Natural killer cell treated with Interleukin-12 subunit alpha and Interleukin-12 subunit beta and Interleukin-15 and Interleukin-18, amount 100 ng/mL, for 72 hours (primary cell): ENCODE results near the gene C1orf87. TPM values are rescaled to one million over a fixed set of nuclear protein-coding genes. Genes with fewer than 3 reads are reported as not detected.
"Not testable (repeated sequence)": the region's sequence is repeated elsewhere in the genome, so short reads cannot be mapped to it uniquely, and the experiment has no call there.

ENCODE experiments used
- ATAC-seq, 2 donors: fragments of 150-1000 bp; cut with Tn5 transposase in 1 of 2; sonication (Bioruptor Pico), chemical (Tn5 transposase) in 1 of 2; 2 replicates each; pipeline ENCODE4 v1.10.0; 2021
- DNase-seq: peaks from one replicate; pipeline ENCODE4 v3.0.0; 2022; ENCODE audit warnings: low spot score
- H3K27ac Mint-ChIP-seq, 2 donors: 1 replicate in 1 of 2; 2 replicates in 1 of 2; pipeline ENCODE4 v1.8.0; 2022; ENCODE audit warnings: mixed read lengths in 2 of 2, mild to moderate bottlenecking in 1 of 2, moderate library complexity in 1 of 2
- H3K27me3 Mint-ChIP-seq, 2 donors: 1 replicate in 1 of 2; 2 replicates in 1 of 2; pipeline ENCODE4 v1.8.0; 2022; ENCODE audit warnings: mixed read lengths in 2 of 2
- H3K36me3 Mint-ChIP-seq: one replicate; pipeline ENCODE4 v1.8.0; 2022; ENCODE audit warnings: mixed read lengths
- H3K4me1 Mint-ChIP-seq, 2 donors: 1 replicate in 1 of 2; 2 replicates in 1 of 2; pipeline ENCODE4 v1.8.0; 2022; ENCODE audit warnings: low read depth in 2 of 2, mixed read lengths in 2 of 2, mild to moderate bottlenecking in 1 of 2
- H3K4me3 Mint-ChIP-seq: one replicate; pipeline ENCODE4 v1.8.0; 2022; ENCODE audit warnings: mixed read lengths
- H3K9me3 Mint-ChIP-seq: 2 replicates; pipeline ENCODE4 v1.8.0; 2022; ENCODE audit warnings: mixed read lengths
- total RNA-seq, 2 donors: library from RNA; stranded (reverse); gene quantifications; one replicate each; pipeline ENCODE4 v1.2.3, GENCODE V29; 2022

Gene C1orf87
- total RNA-seq, 2 donors from 2014 or later = not detected

GRCh38 chr1:59973719-59974118, 99.9 kb downstream of the C1orf87 start:
- DNase-seq = no peak
- H3K36me3 Mint-ChIP-seq = no peaks in the 10 kb centered on the region
- H3K4me1 Mint-ChIP-seq = peaks cover 0 to 2% of the 10 kb centered on the region in 2 donors
- no peak overlapping the region for H3K4me3 Mint-ChIP-seq
- no peak for ATAC-seq
- no peak overlapping the region for H3K27ac Mint-ChIP-seq
- H3K27me3 Mint-ChIP-seq = peaks cover 26 to 30% of the 10 kb centered on the region in 2 donors
- H3K9me3 Mint-ChIP-seq = no peaks in the 10 kb centered on the region

GRCh38 chr1:59972216-59972927, 101.2 kb downstream of the C1orf87 start:
- Mint-ChIP-seq H3K27me3 (peaks cover 26 to 30% of the 10 kb centered on the region in 2 donors), H3K4me1 (peaks cover 0 to 2% of the 10 kb centered on the region in 2 donors), H3K36me3 (no peaks in the 10 kb centered on the region), H3K4me3 (no peak overlapping the region), H3K9me3 (no peaks in the 10 kb centered on the region), H3K27ac (no peak overlapping the region)
- ATAC-seq (no peak), DNase-seq (no peak)

GRCh38 chr1:59971464-59971911, 102.1 kb downstream of the C1orf87 start:
- ATAC-seq (peak; percentile 49 to 58), DNase-seq (no peak)
- Mint-ChIP-seq H3K27me3 (peaks cover 22 to 23% of the 10 kb centered on the region in 2 donors), H3K27ac (no peak overlapping the region), H3K4me3 (no peak overlapping the region), H3K4me1 (peaks cover 0 to 2% of the 10 kb centered on the region in 2 donors), H3K36me3 (no peaks in the 10 kb centered on the region), H3K9me3 (no peaks in the 10 kb centered on the region)

GRCh38 chr1:59969542-59970175, 103.9 kb downstream of the C1orf87 start:
- H3K36me3 Mint-ChIP-seq, DNase-seq: not testable (repeated sequence)

GRCh38 chr1:59968746-59969145, 104.8 kb downstream of the C1orf87 start:
- H3K4me1 Mint-ChIP-seq, H3K27ac Mint-ChIP-seq, H3K9me3 Mint-ChIP-seq, H3K4me3 Mint-ChIP-seq, H3K36me3 Mint-ChIP-seq, H3K27me3 Mint-ChIP-seq, DNase-seq, ATAC-seq: not testable (repeated sequence)

More at GRCh38 chr1:59969542-59970175, 103.9 kb downstream of the C1orf87 start:
- not testable (repeated sequence) for H3K4me1 Mint-ChIP-seq, ATAC-seq, H3K4me3 Mint-ChIP-seq, H3K27ac Mint-ChIP-seq, H3K9me3 Mint-ChIP-seq
- H3K27me3 Mint-ChIP-seq = peaks cover 8 to 13% of the 10 kb centered on the region in 2 donors

- ATAC-seq (no peak), DNase-seq (no peak)
- Mint-ChIP-seq H3K36me3 (no peaks in the 10 kb centered on the region), H3K9me3 (no peaks in the 10 kb centered on the region), H3K27me3 (peaks cover 0 to 4% of the 10 kb centered on the region in 2 donors), H3K4me1 (peaks cover 0 to 2% of the 10 kb centered on the region in 2 donors), H3K4me3 (no peak overlapping the region), H3K27ac (no peak overlapping the region)
Measured at GRCh38 chr1:59967780-59968179, 105.8 kb downstream of the C1orf87 start.

GRCh38 chr1:59967141-59967697, 106.4 kb downstream of the C1orf87 start:
- H3K4me3 Mint-ChIP-seq = no peak overlapping the region
- no peak overlapping the region for H3K27ac Mint-ChIP-seq
- no peaks in the 10 kb centered on the region for H3K9me3 Mint-ChIP-seq
- DNase-seq = no peak
- peaks cover 0 to 4% of the 10 kb centered on the region in 2 donors for H3K27me3 Mint-ChIP-seq
- no peaks in the 10 kb centered on the region for H3K36me3 Mint-ChIP-seq
- no peak for ATAC-seq
- peaks cover 0 to 2% of the 10 kb centered on the region in 2 donors for H3K4me1 Mint-ChIP-seq

GRCh38 chr1:59952065-59952464, 121.5 kb downstream of the C1orf87 start:
- Mint-ChIP-seq H3K36me3 (no peaks in the 10 kb centered on the region), H3K9me3 (no peaks in the 10 kb centered on the region), H3K4me1 (no peaks in the 10 kb centered on the region), H3K27me3 (peaks cover 0 to 6% of the 10 kb centered on the region in 2 donors), H3K27ac (no peak overlapping the region), H3K4me3 (no peak overlapping the region)
- DNase-seq = no peak
- no peak for ATAC-seq

- DNase-seq (no peak), ATAC-seq (no peak)
- H3K27me3 Mint-ChIP-seq = peaks cover 0 to 6% of the 10 kb centered on the region in 2 donors
- no peaks in the 10 kb centered on the region for H3K4me1 Mint-ChIP-seq
- no peaks in the 10 kb centered on the region for H3K9me3 Mint-ChIP-seq
- H3K36me3 Mint-ChIP-seq = no peaks in the 10 kb centered on the region
- no peak overlapping the region for H3K27ac Mint-ChIP-seq
- no peak overlapping the region for H3K4me3 Mint-ChIP-seq
Measured at GRCh38 chr1:59949648-59950047, 123.9 kb downstream of the C1orf87 start.

GRCh38 chr1:59948990-59949389, 124.6 kb downstream of the C1orf87 start:
- no peaks in the 10 kb centered on the region for H3K36me3 Mint-ChIP-seq
- H3K27ac Mint-ChIP-seq = no peak overlapping the region
- no peak overlapping the region for H3K4me3 Mint-ChIP-seq
- DNase-seq = no peak
- H3K27me3 Mint-ChIP-seq = peaks cover 0 to 3% of the 10 kb centered on the region in 2 donors
- no peak for ATAC-seq
- H3K9me3 Mint-ChIP-seq = no peaks in the 10 kb centered on the region
- no peaks in the 10 kb centered on the region for H3K4me1 Mint-ChIP-seq

GRCh38 chr1:59947047-59947938, 126.3 kb downstream of the C1orf87 start:
- Mint-ChIP-seq H3K36me3 (no peaks in the 10 kb centered on the region), H3K4me1 (no peaks in the 10 kb centered on the region), H3K9me3 (no peaks in the 10 kb centered on the region), H3K27me3 (peaks cover 13 to 14% of the 10 kb centered on the region in 2 donors), H3K27ac (no peak overlapping the region), H3K4me3 (no peak overlapping the region)
- DNase-seq (no peak), ATAC-seq (peak; percentile 69 to 75)

GRCh38 chr1:59945790-59946189, 127.8 kb downstream of the C1orf87 start:
- DNase-seq (no peak), ATAC-seq (no peak)
- Mint-ChIP-seq H3K27me3 (peaks cover 16 to 20% of the 10 kb centered on the region in 2 donors), H3K4me1 (no peaks in the 10 kb centered on the region), H3K9me3 (no peaks in the 10 kb centered on the region), H3K27ac (no peak overlapping the region), H3K36me3 (no peaks in the 10 kb centered on the region), H3K4me3 (no peak overlapping the region)
